Renal pelvis (tissue), 4 donors: ENCODE data around the gene ROM1. TPM values are rescaled to one million over a fixed set of nuclear protein-coding genes. Genes with fewer than 3 reads are reported as not detected.
"Not testable (repeated sequence)": the region's sequence is repeated elsewhere in the genome, so short reads cannot be mapped to it uniquely, and the experiment has no call there.

Experiments used
- DNase-seq: peaks from one replicate; pipeline ENCODE4 v3.0.0-alpha.2; 2013
- polyA plus RNA-seq, 3 donors: library from polyadenylated mRNA; unstranded; fragments of 120-200 nt; gene quantifications; one replicate each; pipeline ENCODE4 v1.2.1, GENCODE V29; 2013; ENCODE audit not compliant: insufficient read length in 3 of 3

ROM1 gene
- polyA plus RNA-seq, 3 donors = 2.7 to 4.6 (median 3.1) TPM

DNA sequence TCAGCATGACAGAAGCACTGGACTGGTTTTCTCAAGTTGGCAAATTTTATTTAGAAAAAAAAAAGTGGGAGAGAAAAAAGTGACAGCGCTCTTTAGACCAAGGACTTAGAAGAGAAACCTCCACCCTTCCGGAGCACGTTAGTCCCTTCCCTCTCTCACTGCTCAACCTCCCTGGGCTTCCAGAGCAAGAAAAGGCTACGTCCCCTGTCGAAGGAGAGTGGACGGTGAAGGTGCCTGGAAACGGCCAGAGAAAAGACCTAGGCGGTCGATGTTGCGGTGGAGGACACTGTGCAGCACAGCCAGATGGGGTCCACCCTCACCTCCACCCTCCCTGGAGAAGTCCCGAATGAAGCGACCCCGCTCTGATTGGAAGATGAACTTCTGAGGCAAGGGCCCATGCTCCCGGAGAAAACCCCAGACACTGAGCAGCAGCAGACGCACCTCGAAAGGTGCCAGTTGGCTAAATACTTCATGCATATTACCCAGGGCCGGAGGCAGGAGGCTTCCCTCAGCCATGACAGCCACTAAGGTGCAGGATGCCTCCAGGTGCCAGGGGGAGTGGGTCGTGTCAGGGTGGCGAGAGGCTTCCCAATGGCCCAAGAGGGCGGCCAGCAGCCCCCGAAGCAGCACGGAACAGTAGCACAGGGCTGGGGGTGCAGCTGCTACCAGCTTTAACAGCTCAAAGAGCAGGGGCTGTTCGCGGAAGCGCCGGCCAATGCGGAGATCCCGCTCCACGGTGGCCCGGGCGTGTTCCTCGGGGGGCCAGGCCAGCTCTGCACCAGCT is 34.0 kb downstream of the ROM1 start:
- no peak for DNase-seq

DNA sequence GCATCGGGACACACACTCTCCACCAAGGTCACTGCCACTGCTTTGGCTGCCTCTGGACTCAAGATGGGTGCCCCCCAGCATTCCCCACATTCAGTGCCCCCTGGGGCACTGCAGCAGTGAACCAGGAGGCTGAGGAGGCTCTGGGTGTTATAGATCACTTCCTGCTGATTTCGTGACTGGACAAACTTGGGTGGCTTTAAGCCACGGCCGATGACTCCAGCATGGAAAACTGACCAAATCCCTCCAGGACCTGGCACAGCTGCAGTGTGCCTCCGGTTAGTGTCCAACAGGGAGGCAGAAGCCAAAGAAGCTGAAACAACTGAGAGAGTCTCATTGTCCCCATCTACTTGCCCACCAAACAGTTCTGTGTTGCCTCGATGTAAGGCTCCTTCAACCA is 34.5 kb downstream of the ROM1 start:
- no peak for DNase-seq

DNA sequence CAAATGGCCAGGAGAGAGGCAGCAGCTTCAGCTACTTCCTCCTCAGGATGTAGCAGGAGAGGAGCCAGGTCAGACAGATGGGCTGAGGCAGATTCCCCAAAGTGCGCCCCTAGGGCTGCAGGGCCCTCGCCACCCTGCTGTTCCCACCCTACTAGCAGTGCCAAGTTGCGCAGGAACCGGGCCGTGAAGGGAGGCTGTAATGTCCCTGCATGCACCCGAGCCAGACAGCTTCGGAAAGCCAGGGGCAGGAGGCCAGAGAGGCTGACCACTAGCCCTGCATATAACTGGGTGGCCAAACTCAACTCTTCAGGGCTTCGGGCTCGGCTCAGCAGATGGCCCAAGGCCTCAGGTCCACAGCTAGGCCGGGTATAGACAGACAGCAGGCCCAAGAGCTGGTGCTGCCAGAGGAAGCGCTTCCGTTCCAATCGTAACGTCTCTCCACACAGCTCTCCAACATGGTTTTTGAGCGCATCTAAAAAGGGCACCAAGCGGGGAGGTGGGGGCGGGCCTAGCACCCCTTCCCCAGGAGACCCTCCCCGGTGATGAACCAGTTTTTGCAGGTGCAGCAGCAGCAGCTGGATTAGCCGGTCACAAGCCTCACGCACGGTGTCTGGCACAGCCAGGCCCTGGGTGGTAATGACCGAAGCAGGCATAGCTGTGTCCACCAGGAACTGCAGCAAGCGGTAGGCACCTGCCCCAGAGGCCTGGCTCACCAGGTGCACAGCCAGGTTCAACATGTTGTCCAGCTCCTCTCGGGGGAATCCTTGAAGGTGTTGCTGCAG is 35.3 kb downstream of the ROM1 start:
- DNase-seq = no peak

DNA sequence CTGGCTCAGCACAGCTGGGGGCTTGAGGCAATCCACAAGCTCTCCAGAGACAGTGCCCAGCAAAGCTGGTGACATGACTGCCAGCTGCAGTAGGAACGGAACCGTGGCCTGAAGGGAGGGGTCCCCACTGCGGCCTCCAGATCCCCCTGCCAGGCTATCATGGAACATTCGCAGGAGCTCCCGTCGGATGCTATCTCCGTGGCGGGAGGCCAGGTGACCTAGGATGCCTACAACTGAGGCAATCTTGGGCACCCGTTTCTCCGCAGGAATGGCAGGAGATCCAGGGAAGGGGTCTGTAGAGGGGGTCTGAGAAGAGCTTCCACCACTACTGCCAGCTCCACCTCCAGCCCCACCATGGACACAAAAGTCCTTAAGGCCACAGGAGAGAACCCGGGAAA is 35.9 kb downstream of the ROM1 start:
- DNase-seq = no peak

DNA sequence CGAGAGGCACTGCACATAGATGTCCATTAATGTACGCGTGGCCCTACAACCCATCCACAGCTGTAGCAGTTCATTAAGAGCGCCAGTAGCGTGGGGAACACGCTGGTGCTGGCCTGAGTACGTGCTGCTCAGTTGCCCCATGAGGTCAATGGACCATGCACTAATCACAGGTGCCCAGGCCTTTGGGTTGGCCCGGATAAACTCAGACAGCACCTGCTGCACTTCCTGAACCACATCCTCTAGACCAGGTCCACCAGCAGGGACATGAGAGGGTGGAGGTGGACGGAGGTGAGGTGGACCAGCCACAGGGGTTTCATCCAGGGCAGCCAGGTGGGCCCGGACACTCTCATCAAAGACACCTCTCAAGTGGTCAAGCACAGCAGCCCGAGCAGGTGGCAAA is 36.4 kb downstream of the ROM1 start:
- DNase-seq = no peak

DNA sequence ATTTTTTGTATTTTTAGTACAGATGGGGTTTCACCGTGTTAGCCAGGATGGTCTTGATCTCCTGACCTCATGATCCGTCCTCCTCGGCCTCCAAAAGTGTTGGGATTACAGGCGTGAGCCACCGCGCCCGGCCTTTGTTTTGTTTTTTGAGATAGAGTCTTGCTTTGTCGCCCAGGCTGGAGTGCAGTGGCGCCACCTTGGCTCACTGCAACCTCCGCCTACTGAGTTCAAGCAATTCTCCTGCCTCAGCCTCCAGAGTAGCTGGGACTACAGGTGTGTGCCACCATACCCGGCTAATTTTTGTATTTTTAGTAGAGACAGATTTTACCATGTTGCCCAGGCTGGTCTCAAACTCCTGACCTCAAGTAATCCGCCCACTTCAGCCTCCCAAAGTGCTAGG is 37.2 kb downstream of the ROM1 start:
- not testable (repeated sequence) for DNase-seq

DNA sequence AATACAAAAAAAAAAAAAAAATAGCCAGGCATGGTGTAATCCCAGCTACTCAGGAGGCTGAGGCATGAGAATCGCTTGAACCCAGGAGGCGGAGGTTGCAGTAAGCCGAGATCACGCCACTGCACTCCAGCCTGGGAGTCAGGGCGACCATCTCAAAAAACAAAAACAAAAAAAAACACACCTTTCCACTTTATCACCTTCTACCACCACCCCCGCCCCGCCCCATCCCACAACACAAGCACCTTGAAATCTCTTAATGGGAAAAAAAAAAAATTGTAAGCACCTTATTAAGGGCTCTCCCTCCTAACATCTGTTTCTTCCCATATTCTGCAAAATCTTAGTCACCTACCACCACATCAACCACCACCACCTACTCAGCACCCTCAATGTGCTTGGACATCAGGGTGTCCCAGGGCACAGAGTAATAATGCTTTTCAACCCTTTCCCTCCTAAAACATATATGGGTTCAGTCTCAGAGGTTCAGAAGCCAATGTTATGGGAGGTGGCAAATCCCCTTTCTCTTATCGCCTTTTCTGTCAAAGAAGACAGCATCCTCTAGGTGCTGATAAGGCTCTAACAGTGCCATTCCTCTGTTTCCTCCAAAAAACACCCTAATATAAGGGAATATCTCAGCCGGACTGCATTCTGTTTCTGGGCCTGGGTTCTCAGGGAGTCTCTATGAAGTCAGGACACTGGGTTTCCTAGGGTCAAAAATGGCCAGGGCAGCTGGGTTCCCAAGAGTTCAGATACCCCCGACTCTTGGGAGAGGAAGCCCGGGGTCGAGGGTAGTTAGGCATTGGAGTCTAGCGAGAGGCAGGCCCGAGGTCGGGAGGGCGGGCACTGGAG is 39.3 kb downstream of the ROM1 start:
- DNase-seq = no peak

DNA sequence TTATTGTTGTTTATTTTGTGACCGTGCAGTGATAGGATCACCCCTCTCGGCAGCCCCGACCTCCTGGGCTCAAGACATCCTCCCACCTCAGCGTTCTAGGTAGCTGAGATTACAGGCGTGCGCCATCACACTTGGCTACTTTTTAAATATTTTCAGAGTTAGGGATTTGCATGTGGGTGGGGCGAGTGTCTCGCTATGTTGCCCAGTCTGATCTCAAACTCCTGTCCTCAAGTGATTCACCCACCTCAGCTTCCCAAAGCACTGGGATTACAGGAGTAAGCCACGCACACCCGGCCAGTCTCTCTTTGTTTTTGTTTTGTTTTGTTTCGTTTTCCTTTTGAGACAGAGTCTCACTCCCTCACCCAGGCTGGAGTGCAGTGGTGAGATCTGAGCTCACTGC is 41.2 kb downstream of the ROM1 start:
- DNase-seq = no peak

DNA sequence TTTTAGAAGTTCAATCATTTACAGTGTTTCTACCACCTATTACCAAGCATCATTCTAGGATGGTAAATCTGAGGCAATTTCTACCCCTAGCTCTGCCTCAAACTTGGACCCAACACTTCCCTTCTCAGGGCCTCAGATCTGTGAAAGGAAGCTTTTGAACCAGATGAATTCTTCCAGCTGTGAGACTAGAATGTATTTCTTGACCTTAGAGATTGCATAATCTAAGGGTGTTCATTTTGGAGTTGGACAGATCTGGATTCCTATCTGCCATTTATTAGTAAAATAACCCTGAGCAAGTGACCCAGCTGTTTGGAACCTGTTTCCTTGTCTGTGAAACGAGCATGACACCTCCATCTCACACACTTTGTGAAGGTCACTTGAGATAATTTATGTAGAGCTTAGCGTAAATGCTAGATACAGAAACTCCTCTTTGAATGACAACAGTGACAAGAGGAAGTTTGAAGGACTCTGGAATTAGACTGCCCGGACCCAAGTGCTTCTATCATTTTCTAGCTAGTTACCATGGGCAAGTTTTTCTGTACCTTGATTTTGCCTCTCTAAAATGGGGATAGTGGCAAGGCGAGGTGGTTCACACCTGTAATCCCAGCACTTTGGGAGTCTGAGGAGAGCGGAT is 43.9 kb downstream of the ROM1 start:
- no peak for DNase-seq

DNA sequence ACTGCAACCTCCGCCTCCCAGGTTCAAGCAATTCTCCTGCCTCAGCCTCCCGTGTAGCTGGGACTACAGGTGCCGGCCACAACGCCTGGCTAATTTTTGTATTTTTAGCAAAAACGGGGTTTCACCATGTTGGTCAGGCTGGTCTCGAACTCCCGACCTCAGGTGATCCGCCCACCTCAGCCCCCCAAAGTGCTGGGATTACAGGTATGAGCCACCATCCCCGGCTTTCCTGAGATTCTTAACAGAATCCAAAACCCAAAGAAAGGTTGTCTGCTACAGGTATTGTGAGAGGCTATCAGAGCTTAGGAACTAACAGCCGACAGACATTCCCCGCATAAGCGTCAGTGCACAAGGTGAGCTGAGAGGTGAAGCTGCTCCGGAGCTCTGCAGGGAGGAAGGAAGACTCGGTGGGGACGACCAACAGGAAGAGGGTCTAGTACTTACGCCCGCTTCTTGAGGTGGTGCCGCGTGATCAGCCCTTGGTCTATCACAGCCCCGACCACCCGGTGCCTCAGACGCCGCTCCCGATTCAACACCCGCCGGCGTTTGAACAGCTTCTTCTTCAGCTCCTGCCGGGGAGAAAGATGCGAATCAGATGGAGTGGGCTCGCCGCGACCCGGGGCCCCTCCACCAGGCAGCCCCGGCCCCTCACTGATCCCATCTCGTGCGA is 51.5 kb downstream of the ROM1 start:
- DNase-seq = peak; percentile 73

Other genes with a start within 250 kb of the ROM1 start
- gene SCGB1A1, start 194.2 kb upstream of the ROM1 start, polyA plus RNA-seq = not detected
- gene AHNAK, start 66.5 kb upstream of the ROM1 start, polyA plus RNA-seq = 100 to 1,000 TPM; 199 to 275 (median 229) TPM
- gene EEF1G, start 39.4 kb upstream of the ROM1 start, polyA plus RNA-seq = 1,000 to 10,000 TPM; 2,197 to 2,450 (median 2,385) TPM
- 10 to 100 TPM; 22.1 to 30.2 (median 25.6) TPM for gene TUT1, start 21.7 kb upstream of the ROM1 start, polyA plus RNA-seq
- 10 to 100 TPM; 95.7 to 98.2 (median 96.5) TPM for gene MTA2, start 11.4 kb upstream of the ROM1 start, polyA plus RNA-seq
- gene EML3, start 482 bp upstream of the ROM1 start, polyA plus RNA-seq = 10 to 100 TPM; 32.2 to 40.6 (median 38.0) TPM
- 10 to 100 TPM; 37.4 to 45.4 (median 38.7) TPM for gene B3GAT3, start 8.7 kb downstream of the ROM1 start, polyA plus RNA-seq
- gene GANAB, start 33.4 kb downstream of the ROM1 start, polyA plus RNA-seq = 100 to 1,000 TPM; 371 to 407 (median 392) TPM
- gene INTS5, start 40.0 kb downstream of the ROM1 start, polyA plus RNA-seq = 10 to 100 TPM; 21.5 to 24.8 (median 23.5) TPM
- 10 to 100 TPM; 57.7 to 62.1 (median 60.3) TPM for gene C11orf98, start 52.0 kb downstream of the ROM1 start, polyA plus RNA-seq
- gene CSKMT, start 52.1 kb downstream of the ROM1 start, polyA plus RNA-seq = 1 to 10 TPM; 5.1 to 6.6 (median 6.0) TPM
- gene UQCC3, start 58.4 kb downstream of the ROM1 start, polyA plus RNA-seq = 10 to 100 TPM; 10.4 to 13.1 (median 12.9) TPM
- 10 to 100 TPM in 2 of 3 donors, 1 to 10 TPM in 1; 8.6 to 11.6 (median 10.6) TPM for gene LBHD1, start 59.0 kb downstream of the ROM1 start, polyA plus RNA-seq
- gene UBXN1, start 65.8 kb downstream of the ROM1 start, polyA plus RNA-seq = 100 to 1,000 TPM; 151 to 204 (median 191) TPM
- 1 to 10 TPM in 2 of 3 donors, under 1 TPM in 1; 0.68 to 1.0 (median 1.0) TPM for gene LRRN4CL, start 76.3 kb downstream of the ROM1 start, polyA plus RNA-seq
- 10 to 100 TPM; 65.7 to 72.7 (median 68.1) TPM for gene BSCL2, start 94.2 kb downstream of the ROM1 start, polyA plus RNA-seq
- gene GNG3, start 94.4 kb downstream of the ROM1 start, polyA plus RNA-seq = 1 to 10 TPM; 2.1 to 3.6 (median 2.5) TPM
- 10 to 100 TPM; 79.1 to 92.4 (median 86.0) TPM for gene HNRNPUL2, start 114.2 kb downstream of the ROM1 start, polyA plus RNA-seq
- 10 to 100 TPM; 37.0 to 48.6 (median 45.8) TPM for gene TTC9C, start 115.2 kb downstream of the ROM1 start, polyA plus RNA-seq
- gene ZBTB3, start 140.9 kb downstream of the ROM1 start, polyA plus RNA-seq = 10 to 100 TPM in 1 of 3 donors, 1 to 10 TPM in 2; 8.1 to 10.4 (median 9.4) TPM
- gene POLR2G, start 148.3 kb downstream of the ROM1 start, polyA plus RNA-seq = 100 to 1,000 TPM; 133 to 173 (median 153) TPM
- 10 to 100 TPM; 32.9 to 44.1 (median 40.0) TPM for gene TAF6L, start 158.1 kb downstream of the ROM1 start, polyA plus RNA-seq
- gene TMEM179B, start 174.1 kb downstream of the ROM1 start, polyA plus RNA-seq = 10 to 100 TPM; 67.7 to 75.2 (median 71.3) TPM
- 10 to 100 TPM; 30.6 to 31.6 (median 31.1) TPM for gene TMEM223, start 178.7 kb downstream of the ROM1 start, polyA plus RNA-seq
- 100 to 1,000 TPM; 117 to 137 (median 126) TPM for gene NXF1, start 192.2 kb downstream of the ROM1 start, polyA plus RNA-seq
- gene STX5, start 218.8 kb downstream of the ROM1 start, polyA plus RNA-seq = 10 to 100 TPM; 50.5 to 59.2 (median 54.7) TPM
- under 1 TPM in 2 of 3 donors, not detected in 1; 0.36 to 0.65 TPM for gene TEX54, start 219.6 kb downstream of the ROM1 start, polyA plus RNA-seq
- gene WDR74, start 226.3 kb downstream of the ROM1 start, polyA plus RNA-seq = 10 to 100 TPM; 38.1 to 49.6 (median 47.0) TPM